AG10803 (cell line): ENCODE measurements around the gene NINL.

Source experiments
- DNase-seq: peaks from one replicate; pipeline ENCODE4 v3.0.0; 2010; ENCODE audit warnings: low read depth
- H3K4me3 ChIP-seq: 2 replicates; pipeline ENCODE4 v1.5.1; 2011; ENCODE audit warnings: mild to moderate bottlenecking, low read length, control low read depth
- TF ChIP-seq, protein P1 (sequence below): conservative IDR thresholded peaks from 2 replicates; pipeline ENCODE4 v1.5.1; 2011; ENCODE audit warnings: mild to moderate bottlenecking, low read length, control low read depth, inconsistent platforms

NINL gene

DNA sequence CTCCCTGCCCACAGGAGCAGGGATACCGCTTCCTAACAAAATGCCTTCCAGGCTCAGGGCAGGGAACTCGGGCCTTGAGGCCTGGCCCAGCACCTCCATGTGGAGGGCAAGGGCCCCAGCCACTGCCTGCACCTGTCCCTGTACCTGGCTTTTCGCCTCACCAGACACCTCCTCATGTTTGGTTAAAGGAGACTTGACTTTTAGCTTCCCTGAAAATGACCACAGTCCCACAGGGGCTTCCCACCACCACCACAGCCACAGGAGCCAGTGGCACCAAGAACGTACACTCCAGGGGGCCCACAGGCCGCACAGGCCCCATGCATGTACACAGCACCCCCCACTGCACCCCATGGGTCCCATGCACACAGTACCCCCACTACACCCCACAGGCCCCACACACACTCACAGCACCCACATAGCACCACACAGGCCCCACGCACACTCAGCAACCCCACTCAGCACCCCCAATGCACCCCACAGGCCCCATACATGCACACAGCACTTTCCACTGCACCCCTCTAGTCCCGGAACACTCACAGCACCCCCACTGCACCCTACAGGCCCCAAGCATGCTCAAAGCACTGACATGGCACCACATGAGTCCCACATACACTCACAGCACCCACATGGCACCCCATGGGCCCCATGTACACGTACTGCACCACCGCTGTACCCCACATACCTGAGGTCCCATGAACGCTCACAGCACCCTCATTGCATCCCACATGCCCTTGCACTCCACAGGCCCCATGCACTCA lies 91.4 kb downstream of the NINL start:
- TF ChIP-seq, protein P1, sequence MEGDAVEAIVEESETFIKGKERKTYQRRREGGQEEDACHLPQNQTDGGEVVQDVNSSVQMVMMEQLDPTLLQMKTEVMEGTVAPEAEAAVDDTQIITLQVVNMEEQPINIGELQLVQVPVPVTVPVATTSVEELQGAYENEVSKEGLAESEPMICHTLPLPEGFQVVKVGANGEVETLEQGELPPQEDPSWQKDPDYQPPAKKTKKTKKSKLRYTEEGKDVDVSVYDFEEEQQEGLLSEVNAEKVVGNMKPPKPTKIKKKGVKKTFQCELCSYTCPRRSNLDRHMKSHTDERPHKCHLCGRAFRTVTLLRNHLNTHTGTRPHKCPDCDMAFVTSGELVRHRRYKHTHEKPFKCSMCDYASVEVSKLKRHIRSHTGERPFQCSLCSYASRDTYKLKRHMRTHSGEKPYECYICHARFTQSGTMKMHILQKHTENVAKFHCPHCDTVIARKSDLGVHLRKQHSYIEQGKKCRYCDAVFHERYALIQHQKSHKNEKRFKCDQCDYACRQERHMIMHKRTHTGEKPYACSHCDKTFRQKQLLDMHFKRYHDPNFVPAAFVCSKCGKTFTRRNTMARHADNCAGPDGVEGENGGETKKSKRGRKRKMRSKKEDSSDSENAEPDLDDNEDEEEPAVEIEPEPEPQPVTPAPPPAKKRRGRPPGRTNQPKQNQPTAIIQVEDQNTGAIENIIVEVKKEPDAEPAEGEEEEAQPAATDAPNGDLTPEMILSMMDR, result no peak
- DNase-seq, result no peak
- H3K4me3 ChIP-seq, result no peak overlapping the region

DNA sequence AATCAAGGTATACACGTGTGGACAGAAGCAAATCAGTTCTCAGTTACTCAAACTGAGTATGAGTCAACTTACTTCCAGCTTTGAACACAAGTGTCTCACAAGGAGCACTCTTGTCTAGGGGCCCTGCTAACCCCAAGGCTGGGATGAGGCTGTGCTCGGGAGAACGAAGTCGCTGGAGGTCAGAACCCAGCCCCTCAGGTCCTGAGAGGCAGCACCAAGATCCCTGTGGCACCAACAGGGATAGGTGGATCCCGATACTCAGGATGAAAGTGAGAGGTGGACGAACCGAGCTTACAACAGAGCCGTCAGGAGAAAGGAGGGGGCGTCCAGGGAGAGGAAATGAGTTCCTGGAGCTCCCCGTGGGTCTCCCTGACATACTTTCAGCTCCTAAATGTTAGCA lies 92.2 kb downstream of the NINL start:
- H3K4me3 ChIP-seq, result no peak overlapping the region

DNA sequence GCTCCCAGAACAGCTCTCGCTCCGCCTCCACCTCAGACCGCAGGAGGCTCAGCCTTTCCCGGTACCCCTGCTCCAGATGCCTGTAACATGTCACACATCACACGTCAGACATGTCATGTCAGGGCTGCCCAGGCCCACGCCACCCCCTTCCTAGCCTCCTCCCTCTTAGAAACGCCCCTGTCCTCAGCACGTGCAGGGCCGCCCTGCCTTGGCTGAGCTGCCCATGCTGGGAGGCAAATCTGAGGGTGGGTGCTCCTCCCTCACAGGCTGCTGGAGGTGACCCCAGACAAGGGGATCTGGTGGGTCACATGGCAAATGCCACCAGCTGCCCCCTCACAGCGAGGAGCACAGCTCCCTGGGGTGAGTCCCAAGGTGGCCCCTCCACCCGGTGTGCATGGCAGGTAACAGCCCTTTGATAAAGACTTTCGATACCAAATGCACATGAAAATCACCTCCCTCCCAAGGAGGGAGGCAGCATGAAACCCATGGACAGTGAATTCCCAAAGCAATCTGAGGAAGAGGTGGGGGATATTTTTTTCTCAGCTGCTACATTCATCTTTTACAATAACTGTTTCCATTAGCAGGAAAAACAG lies 93.8 kb downstream of the NINL start:
- H3K4me3 ChIP-seq, result no peak overlapping the region
- TF ChIP-seq, protein P1, result no peak
- no peak for DNase-seq

More for the DNA sequence above, 92.2 kb downstream of the NINL start:
- no peak for DNase-seq
- TF ChIP-seq, protein P1, result no peak

DNA sequence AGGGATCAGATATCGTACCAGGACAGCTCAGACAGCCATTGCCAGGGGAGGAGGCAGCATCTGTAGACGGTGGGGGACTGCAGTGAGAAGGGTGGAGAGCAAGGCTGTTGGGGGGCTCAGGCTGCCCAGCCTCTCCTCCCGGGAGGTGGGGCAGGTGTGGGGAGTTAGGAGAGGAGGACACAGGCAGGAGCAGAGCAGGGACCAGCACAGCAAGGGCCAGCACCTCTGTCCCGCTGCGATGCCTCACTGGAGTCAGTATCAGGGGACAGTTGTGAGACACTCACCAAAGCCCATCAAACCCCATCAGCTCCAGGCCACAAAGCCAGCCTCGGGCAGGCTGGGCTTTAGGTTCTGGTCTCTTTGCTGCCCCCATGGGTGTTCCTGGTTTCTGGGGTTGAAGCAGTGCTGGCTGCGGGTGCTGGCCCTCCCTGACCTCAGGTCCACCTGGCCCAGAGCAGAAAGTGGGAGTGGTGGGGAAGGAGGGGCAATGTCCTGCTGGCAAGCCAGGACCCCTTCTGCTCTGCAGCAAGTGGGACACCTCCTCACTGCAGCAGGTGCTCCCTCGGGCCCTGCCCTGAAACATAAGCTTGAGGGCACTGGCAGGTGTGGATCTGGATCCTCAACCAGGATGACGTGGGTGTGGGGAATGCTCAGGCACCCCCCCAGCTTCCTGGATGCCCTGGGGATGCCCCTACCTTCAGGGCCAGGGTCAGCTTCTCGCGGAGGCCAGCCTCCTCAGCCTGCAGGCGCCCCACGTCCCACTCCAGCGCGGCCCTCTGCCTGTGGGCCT lies 94.5 kb downstream of the NINL start:
- DNase-seq, result no peak
- no peak overlapping the region for H3K4me3 ChIP-seq
- TF ChIP-seq, protein P1, result no peak

DNA sequence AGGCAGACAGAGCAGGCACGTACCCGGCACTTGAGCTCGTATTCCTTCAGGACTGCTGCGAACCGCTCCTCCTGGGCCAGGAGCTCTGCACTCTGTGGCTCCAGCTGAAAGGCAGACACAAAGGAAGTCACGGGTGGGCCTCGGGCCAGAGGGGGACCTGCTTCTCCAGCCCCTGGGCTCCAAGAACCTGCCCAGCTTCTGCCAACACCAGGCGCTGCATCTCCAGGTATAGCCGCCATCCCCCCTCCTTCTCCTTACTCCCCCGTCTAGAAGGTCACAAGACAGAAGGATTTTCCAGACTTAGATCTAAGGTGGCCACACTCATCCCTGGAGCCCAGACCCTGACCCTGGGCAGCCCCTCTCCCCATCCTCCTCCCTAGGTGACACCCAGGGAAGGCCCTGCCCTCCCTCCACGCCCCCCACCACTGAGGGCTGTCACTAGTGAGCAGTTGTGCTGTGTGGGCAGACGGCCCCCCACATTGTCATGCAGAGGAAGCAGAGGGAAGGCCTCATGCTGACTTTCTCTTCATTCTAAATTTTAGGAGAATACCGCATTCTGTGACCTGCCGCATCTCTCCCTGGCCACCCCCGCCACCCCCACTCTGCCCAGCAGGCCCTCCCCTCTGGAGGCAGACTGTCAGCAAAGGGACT lies 96.0 kb downstream of the NINL start:
- no peak for DNase-seq
- TF ChIP-seq, protein P1, result no peak
- H3K4me3 ChIP-seq, result no peak overlapping the region

DNA sequence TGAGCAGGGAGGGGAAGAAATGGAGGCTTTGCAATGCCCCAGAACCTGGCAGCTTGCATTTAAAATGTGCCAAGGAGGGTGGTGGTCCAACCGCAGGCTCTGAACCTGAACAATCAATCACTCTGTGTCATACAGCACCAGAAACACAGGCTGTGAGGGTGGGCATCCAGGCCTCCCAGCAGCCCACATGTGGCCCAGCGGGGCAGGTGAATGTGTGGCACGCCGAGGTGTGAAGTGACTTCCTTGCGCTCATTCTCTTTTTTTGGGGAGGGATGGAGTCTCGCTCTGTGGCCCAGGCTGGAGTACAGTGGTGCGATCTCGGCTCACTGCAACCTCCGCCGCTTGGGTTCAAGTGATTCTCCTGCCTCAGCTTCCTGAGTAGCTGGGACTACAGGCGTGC lies 97.4 kb downstream of the NINL start:
- no peak for DNase-seq
- TF ChIP-seq, protein P1, result no peak
- H3K4me3 ChIP-seq, result no peak overlapping the region
